ENCODE measurements around the gene UNC93A.

Gene UNC93A

GRCh38 chr6:167345960-167346359 is 54.8 kb downstream of the UNC93A start (continued):
- TF ChIP-seq TSHZ2 (CRISPR knock-in tag; IDR thresholded peaks at IDR 0.05), result no peak
- TF ChIP-seq ARNTL (CRISPR knock-in tag; IDR thresholded peaks at IDR 0.05; ENCODE audit: borderline replicate concordance, low read depth), result no peak
- no peak for TF ChIP-seq TCF4 (CRISPR knock-in tag; IDR thresholded peaks at IDR 0.05; ENCODE audit: borderline replicate concordance)
- no peak for TF ChIP-seq ZFP3 (CRISPR knock-in tag; IDR thresholded peaks at IDR 0.05)
- TF ChIP-seq ZFP30 (CRISPR knock-in tag; IDR thresholded peaks at IDR 0.05), result no peak
- no peak for TF ChIP-seq ZNF565 (CRISPR knock-in tag; conservative IDR thresholded peaks at IDR 0.05; ENCODE audit: low read depth)
- no peak for TF ChIP-seq ZC3H10 (CRISPR knock-in tag; IDR thresholded peaks at IDR 0.05)
- no peak for TF ChIP-seq PPARA (CRISPR knock-in tag; IDR thresholded peaks at IDR 0.05; ENCODE audit: borderline replicate concordance)
- no peak for TF ChIP-seq OSR1 (CRISPR knock-in tag; IDR thresholded peaks at IDR 0.05)
- no peak for TF ChIP-seq GLIS3 (CRISPR knock-in tag; IDR thresholded peaks at IDR 0.05)

- TF ChIP-seq ZFP3 (CRISPR knock-in tag; IDR thresholded peaks at IDR 0.05), result no peak
- TF ChIP-seq ZFP30 (CRISPR knock-in tag; IDR thresholded peaks at IDR 0.05), result no peak
- no peak for ATAC-seq
Observed at GRCh38 chr6:167347226-167347625, 56.1 kb downstream of the UNC93A start.

- no peak for TF ChIP-seq ZFP3 (CRISPR knock-in tag; IDR thresholded peaks at IDR 0.05)
- TF ChIP-seq POU6F1 (CRISPR knock-in tag; IDR thresholded peaks at IDR 0.05; ENCODE audit: borderline replicate concordance, low read depth), result no peak
- TF ChIP-seq SNAI2 (CRISPR knock-in tag; IDR thresholded peaks at IDR 0.05), result no peak
- no peak for TF ChIP-seq BACH2 (CRISPR knock-in tag; IDR thresholded peaks at IDR 0.05; ENCODE audit: borderline replicate concordance)
- no peak for TF ChIP-seq TCF4 (CRISPR knock-in tag; IDR thresholded peaks at IDR 0.05; ENCODE audit: borderline replicate concordance)
- TF ChIP-seq ZNF8 (CRISPR knock-in tag; IDR thresholded peaks at IDR 0.05), result no peak
- TF ChIP-seq ZC3H10 (CRISPR knock-in tag; IDR thresholded peaks at IDR 0.05), result no peak
- no peak for TF ChIP-seq TSHZ2 (CRISPR knock-in tag; IDR thresholded peaks at IDR 0.05)
- no peak for TF ChIP-seq CSRNP3 (CRISPR knock-in tag; IDR thresholded peaks at IDR 0.05)
- no peak for TF ChIP-seq GLIS3 (CRISPR knock-in tag; IDR thresholded peaks at IDR 0.05)
- no peak for TF ChIP-seq ISL1 (CRISPR knock-in tag; IDR thresholded peaks at IDR 0.05)
- TF ChIP-seq TOX (CRISPR knock-in tag; IDR thresholded peaks at IDR 0.05; ENCODE audit: borderline replicate concordance), result no peak
- TF ChIP-seq ZFP30 (CRISPR knock-in tag; IDR thresholded peaks at IDR 0.05), result no peak
- TF ChIP-seq RARB (CRISPR knock-in tag; IDR thresholded peaks at IDR 0.05), result no peak
- no peak for TF ChIP-seq ZNF70 (CRISPR knock-in tag; IDR thresholded peaks at IDR 0.05)
- TF ChIP-seq OSR1 (CRISPR knock-in tag; IDR thresholded peaks at IDR 0.05), result no peak
- TF ChIP-seq ESRRG (CRISPR knock-in tag; IDR thresholded peaks at IDR 0.05), result no peak
- TF ChIP-seq ARNTL (CRISPR knock-in tag; IDR thresholded peaks at IDR 0.05; ENCODE audit: borderline replicate concordance, low read depth), result no peak
- TF ChIP-seq CSDC2 (CRISPR knock-in tag; IDR thresholded peaks at IDR 0.05), result no peak
- no peak for ATAC-seq
Observed at GRCh38 chr6:167349631-167350274, 58.6 kb downstream of the UNC93A start.

Measured in SK-N-SH treated with all-trans-retinoic acid at 6 μM for 48 hours (cell line).